ENCODE measurements around the gene CLIP4. TPM values are rescaled to one million over a fixed set of nuclear protein-coding genes. Genes with fewer than 3 reads are reported as not detected.

CLIP4 gene, protein sequence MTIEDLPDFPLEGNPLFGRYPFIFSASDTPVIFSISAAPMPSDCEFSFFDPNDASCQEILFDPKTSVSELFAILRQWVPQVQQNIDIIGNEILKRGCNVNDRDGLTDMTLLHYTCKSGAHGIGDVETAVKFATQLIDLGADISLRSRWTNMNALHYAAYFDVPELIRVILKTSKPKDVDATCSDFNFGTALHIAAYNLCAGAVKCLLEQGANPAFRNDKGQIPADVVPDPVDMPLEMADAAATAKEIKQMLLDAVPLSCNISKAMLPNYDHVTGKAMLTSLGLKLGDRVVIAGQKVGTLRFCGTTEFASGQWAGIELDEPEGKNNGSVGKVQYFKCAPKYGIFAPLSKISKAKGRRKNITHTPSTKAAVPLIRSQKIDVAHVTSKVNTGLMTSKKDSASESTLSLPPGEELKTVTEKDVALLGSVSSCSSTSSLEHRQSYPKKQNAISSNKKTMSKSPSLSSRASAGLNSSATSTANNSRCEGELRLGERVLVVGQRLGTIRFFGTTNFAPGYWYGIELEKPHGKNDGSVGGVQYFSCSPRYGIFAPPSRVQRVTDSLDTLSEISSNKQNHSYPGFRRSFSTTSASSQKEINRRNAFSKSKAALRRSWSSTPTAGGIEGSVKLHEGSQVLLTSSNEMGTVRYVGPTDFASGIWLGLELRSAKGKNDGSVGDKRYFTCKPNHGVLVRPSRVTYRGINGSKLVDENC
- total RNA-seq (2014; rRNA removed; shearing (Covaris generic)) (not detected in 2 replicates), total RNA-seq (2022) (not detected in 2 replicates), Bru-seq, nascent RNA (percentile 19 among the genes with signal in this experiment), BruChase-seq, experiment 1, labeled RNA remaining after a 6-hour chase (percentile 8 among the genes with signal in this experiment), BruChase-seq, experiment 2, labeled RNA remaining after a 2-hour chase (percentile 20 among the genes with signal in this experiment)
- long read RNA-seq, result 0 reads

DNA sequence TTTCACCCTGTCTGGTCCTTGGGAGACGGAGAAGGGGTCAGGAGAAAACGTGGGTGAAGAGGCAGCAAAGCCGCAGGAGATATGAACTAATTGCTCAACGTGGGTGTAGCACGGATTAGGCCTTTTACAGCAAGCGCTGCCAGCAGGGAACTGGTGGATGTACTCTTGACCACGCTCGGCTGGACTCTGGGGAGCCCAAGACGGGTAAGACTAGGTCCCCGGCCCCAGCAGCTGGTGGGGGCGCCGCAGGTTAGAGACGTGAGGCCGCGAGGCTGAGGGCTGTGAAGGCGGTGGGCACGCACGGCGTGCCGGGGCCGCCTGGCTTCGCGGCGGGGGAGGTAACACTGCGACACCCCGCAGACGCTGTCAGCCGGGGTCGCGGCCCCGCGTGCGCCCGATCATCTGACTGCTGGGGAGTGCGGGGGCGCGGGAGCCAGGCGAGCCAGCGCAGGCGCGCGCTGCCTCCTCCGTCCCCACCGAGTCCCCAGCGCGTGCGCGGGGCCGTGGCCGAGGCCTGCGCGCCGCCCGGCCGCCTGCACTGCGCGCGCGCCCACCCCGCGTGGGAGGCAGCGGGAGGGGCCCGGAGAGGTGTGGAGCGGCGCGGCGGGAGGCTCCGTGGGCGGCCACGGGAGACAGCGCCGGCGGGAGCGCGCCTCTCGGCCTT lies at the start of gene CLIP4:
Gene CLIP4, plus strand, starts transcription at position 470 of the 664 bp plus-strand sequence. CDS start 5,974 bp downstream, outside the sequence.
- Histone ChIP-seq H3K4me1 (ENCODE audit: insufficient read depth, low read length, poor library complexity, severe bottlenecking) (no peaks in the 10 kb centered on the region), H3K4me2 (ENCODE audit: low read length) (peak within 1 kb of the TSS; percentile 53), H3K27ac (ENCODE audit: low read depth, low read length, poor library complexity, severe bottlenecking) (no peak within 1 kb of the TSS), H3K4me3 (ENCODE audit: low read depth, low read length, poor library complexity, severe bottlenecking) (peak within 1 kb of the TSS; percentile 38), H3K36me3 (ENCODE audit: insufficient read depth, low read length) (no peaks in the 10 kb centered on the region), H3K9me3 (ENCODE audit: low read length) (no peaks in the 10 kb centered on the region), H3K9me2 (ENCODE audit: insufficient read depth, low read length) (no peaks in the 10 kb centered on the region), H3K79me2 (ENCODE audit: insufficient read depth, low read depth, low read length) (no peaks in the 10 kb centered on the region), H4K20me1 (ENCODE audit: insufficient read depth, low read length) (no peaks in the 10 kb centered on the region), H2AFZ (ENCODE audit: low read length) (peak within 1 kb of the TSS; percentile 75)
- ChIA-PET POLR2A (no interaction called here), CTCF (ENCODE audit: unreplicated experiment) (no interaction called here)
- TF ChIP-seq, protein P1, sequence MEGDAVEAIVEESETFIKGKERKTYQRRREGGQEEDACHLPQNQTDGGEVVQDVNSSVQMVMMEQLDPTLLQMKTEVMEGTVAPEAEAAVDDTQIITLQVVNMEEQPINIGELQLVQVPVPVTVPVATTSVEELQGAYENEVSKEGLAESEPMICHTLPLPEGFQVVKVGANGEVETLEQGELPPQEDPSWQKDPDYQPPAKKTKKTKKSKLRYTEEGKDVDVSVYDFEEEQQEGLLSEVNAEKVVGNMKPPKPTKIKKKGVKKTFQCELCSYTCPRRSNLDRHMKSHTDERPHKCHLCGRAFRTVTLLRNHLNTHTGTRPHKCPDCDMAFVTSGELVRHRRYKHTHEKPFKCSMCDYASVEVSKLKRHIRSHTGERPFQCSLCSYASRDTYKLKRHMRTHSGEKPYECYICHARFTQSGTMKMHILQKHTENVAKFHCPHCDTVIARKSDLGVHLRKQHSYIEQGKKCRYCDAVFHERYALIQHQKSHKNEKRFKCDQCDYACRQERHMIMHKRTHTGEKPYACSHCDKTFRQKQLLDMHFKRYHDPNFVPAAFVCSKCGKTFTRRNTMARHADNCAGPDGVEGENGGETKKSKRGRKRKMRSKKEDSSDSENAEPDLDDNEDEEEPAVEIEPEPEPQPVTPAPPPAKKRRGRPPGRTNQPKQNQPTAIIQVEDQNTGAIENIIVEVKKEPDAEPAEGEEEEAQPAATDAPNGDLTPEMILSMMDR (conservative IDR thresholded peaks at IDR 0.05; ENCODE audit: low read length), result no peak
- TF ChIP-seq EZH2phosphoT487 (IDR thresholded peaks at IDR 0.05; ENCODE audit: borderline replicate concordance, low read depth, low read length), result no peak
- no TSS peak for BruUV-seq (replicated peaks)
- intact Hi-C loops (cut with micrococcal nuclease; ENCODE audit: unreplicated experiment), result no loop called here
- no peak for DNase-seq (ENCODE audit: low spot score)

DNA sequence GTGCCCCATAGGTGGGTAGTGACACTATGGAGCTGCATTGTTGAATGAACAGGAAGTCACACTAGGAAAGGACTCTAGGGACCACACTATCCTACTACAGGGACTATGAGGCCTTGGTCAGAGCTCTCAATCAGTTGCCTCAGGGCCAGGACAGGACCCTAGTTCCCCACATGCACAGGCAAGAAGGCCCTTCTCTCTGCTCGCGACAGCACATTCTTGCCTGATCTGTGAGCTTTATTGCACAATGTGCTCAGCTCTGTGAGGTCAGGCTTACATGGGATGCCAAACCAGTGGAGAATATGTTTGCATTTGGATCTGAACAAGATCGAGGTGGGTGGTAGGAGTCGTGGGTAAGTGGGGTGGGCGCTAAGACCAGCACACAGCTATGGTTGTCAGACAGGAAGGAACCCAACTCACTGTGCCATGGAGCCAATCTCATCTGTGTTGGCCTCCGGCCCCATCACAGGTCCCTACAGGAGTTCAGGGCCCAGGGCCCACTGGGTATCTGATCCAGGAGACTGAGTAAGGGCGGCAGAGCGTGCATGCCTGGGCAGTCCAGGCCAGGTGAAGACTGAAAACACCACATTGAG lies 48.8 kb upstream of the CLIP4 start:
- intact Hi-C loops (cut with micrococcal nuclease; ENCODE audit: unreplicated experiment), result no loop called here
- Histone ChIP-seq H3K79me2 (ENCODE audit: insufficient read depth, low read depth, low read length) (no peaks in the 10 kb centered on the region), H3K27ac (ENCODE audit: low read depth, low read length, poor library complexity, severe bottlenecking) (no peak overlapping the region), H3K9me2 (ENCODE audit: insufficient read depth, low read length) (no peaks in the 10 kb centered on the region), H4K20me1 (ENCODE audit: insufficient read depth, low read length) (no peaks in the 10 kb centered on the region), H2AFZ (ENCODE audit: low read length) (no peak overlapping the region), H3K4me1 (ENCODE audit: insufficient read depth, low read length, poor library complexity, severe bottlenecking) (no peaks in the 10 kb centered on the region), H3K4me3 (ENCODE audit: low read depth, low read length, poor library complexity, severe bottlenecking) (no peak overlapping the region), H3K36me3 (ENCODE audit: insufficient read depth, low read length) (no peaks in the 10 kb centered on the region), H3K4me2 (ENCODE audit: low read length) (no peak overlapping the region), H3K9me3 (ENCODE audit: low read length) (no peaks in the 10 kb centered on the region)
- ChIA-PET POLR2A (interaction anchor here (0.5 kb wide), 1 partner anchor 1438 kb away, joined by 3 read pairs; no protein-coding TSS in a partner anchor), CTCF (ENCODE audit: unreplicated experiment) (no interaction called here)
- TF ChIP-seq, protein P1 (conservative IDR thresholded peaks at IDR 0.05; ENCODE audit: low read length), result no peak
- no peak for DNase-seq (ENCODE audit: low spot score)
- no TSS peak for BruUV-seq (replicated peaks)

All from OCI-LY7 (cell line).